Thymus (tissue), 11 donors: ENCODE measurements around the gene B3GNT7. TPM values are rescaled to one million over a fixed set of nuclear protein-coding genes. Genes with fewer than 3 reads are reported as not detected.
"Not testable (repeated sequence)": the region's sequence is repeated elsewhere in the genome, so short reads cannot be mapped to it uniquely, and the experiment has no call there.

Source experiments
- DNase-seq, 9 donors: peaks; one replicate each; pipeline ENCODE4 v3.0.0-alpha.2; 2013; ENCODE audit warnings: low spot score in 9 of 9, low read depth in 6 of 9, missing footprints in 1 of 9
- H3K27ac ChIP-seq, 2 donors: one replicate each; pipeline ENCODE4 v1.5.1; 2013; ENCODE audit warnings: control low read depth in 1 of 2, low read depth in 1 of 2, low read length in 1 of 2, mild to moderate bottlenecking in 1 of 2, moderate library complexity in 1 of 2
- H3K27me3 ChIP-seq, 2 donors: one replicate each; pipeline ENCODE4 v1.5.1; 2013; ENCODE audit warnings: low read length in 1 of 2; ENCODE audit not compliant: control insufficient read depth in 2 of 2, insufficient read depth in 1 of 2
- H3K36me3 ChIP-seq, 2 donors: one replicate each; pipeline ENCODE4 v1.5.1; 2013; ENCODE audit warnings: low read length in 1 of 2, mild to moderate bottlenecking in 1 of 2, moderate library complexity in 1 of 2; ENCODE audit not compliant: control insufficient read depth in 2 of 2, insufficient read depth in 2 of 2
- H3K4me1 ChIP-seq, 2 donors: one replicate each; pipeline ENCODE4 v1.5.1; 2013; ENCODE audit warnings: low read length in 2 of 2; ENCODE audit not compliant: control insufficient read depth in 2 of 2, insufficient read depth in 2 of 2
- H3K4me3 ChIP-seq, 2 donors: one replicate each; pipeline ENCODE4 v1.5.1; 2013; ENCODE audit warnings: low read length in 2 of 2, control low read depth in 1 of 2, mild to moderate bottlenecking in 1 of 2
- H3K9me3 ChIP-seq, 2 donors: one replicate each; pipeline ENCODE4 v1.5.1; 2013; ENCODE audit warnings: low read length in 1 of 2, mild to moderate bottlenecking in 1 of 2; ENCODE audit not compliant: control insufficient read depth in 2 of 2, insufficient read depth in 1 of 2
- WGBS: extraction: QIAGEN DNeasy Blood & Tissue Kit; methylation state at CpG from one replicate; pipeline ENCODE4 v1.1.7; 2013; 5-methylcytosine and 5-hydroxymethylcytosine counted together
- polyA plus RNA-seq: library from polyadenylated mRNA; stranded (reverse); fragments of 200-250 nt; gene quantifications from one replicate; pipeline ENCODE4 v1.2.3, GENCODE V29; 2013
- total RNA-seq: library from RNA; stranded (reverse); fragments of 120-200 nt; gene quantifications from one replicate; pipeline ENCODE4 v1.2.4, GENCODE V29; 2013
- donor health status: healthy.

B3GNT7 gene
- total and polyA plus RNA-seq, 2 donors = 1.8 to 2.2 TPM

DNA sequence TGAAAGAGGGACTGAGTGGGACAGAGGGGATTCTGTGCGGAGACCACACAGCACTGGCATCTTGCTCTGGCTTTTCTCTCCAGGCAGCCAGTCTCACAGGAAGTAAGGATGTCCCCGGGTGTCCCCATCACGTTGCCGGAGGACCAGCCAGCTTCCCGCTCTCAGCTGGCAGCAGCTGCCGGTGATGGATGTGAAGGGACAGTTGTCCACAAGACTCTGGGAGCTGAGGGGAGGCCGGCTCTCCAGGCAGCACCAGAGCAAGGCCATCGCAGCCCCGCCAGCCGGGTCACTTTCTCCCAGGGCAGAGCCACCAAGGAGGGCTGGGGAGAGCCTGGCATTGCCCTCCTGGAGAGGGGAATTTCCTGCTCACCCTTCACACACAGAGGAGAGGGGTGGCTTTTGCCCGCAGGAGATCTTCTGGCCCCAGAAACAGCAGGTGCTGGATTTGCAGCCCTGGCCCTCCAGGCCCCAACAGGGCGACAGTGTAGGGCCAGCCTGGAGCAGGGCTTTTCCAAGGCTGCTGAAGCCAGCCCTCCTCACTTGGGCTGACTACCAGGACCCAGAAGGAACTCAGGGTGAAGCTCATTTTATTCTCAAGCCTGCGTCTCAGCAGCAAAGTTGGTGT, 24.0 kb upstream of the B3GNT7 start:
- Histone ChIP-seq H3K27ac (no peak overlapping the region), H3K9me3 (no peaks in the 10 kb centered on the region), H3K4me3 (no peak overlapping the region), H3K27me3 (no peaks in the 10 kb centered on the region), H3K4me1 (no peaks in the 10 kb centered on the region), H3K36me3 (no peaks in the 10 kb centered on the region)
- WGBS = 96% methylated on average over 13 of the region's 13 CpGs
- no peak for DNase-seq

DNA sequence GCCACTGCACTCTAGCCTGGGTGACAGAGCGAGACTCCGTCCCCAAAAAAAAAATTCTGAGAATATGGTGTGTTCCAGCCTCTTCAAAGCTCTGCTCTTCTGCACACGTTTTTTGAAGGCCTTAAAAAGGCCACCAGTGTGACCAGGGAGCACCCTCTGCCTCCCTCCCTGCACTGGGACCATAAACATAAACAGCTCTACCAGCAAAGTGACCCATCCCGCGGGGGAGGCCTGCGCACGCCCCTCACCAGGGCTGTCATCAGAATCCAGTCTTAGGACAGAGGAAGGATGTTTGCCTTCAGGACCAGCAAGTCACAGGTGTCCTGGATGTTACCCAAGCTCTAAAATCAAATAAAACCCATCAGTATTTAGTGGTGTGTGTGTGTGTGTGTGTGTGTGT, 23.2 kb upstream of the B3GNT7 start:
- Histone ChIP-seq H3K27ac (no peak overlapping the region), H3K36me3 (no peaks in the 10 kb centered on the region), H3K4me3 (no peak overlapping the region), H3K9me3 (no peaks in the 10 kb centered on the region), H3K4me1 (no peaks in the 10 kb centered on the region), H3K27me3 (no peaks in the 10 kb centered on the region)
- DNase-seq = no peak
- 96% methylated on average over 7 of the region's 7 CpGs for WGBS

DNA sequence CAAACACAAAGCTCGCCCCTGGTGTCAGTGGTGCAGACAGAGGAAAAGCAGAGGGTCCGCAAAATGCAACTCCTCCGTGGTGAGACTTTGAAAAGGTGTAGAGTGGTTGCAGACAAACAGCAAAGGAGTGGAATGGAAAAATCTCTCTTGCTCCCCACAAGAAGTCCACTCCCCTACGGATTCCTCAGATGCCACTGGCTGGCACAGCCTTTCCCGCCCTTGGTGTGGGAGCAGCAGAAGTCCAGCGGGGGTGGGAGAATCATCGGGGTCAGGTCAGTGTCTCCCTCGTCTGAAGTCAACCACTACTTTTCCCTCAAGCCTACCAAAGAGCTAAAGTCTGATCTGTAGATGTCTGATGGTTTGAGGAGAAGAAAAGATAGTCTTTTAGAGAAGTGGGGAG, 22.3 kb upstream of the B3GNT7 start:
- no peaks in the 10 kb centered on the region for H3K27me3 ChIP-seq
- H3K4me1 ChIP-seq = no peaks in the 10 kb centered on the region
- DNase-seq = no peak
- 97% methylated on average over 8 of the region's 8 CpGs for WGBS
- no peak overlapping the region for H3K4me3 ChIP-seq
- H3K27ac ChIP-seq = no peak overlapping the region
- H3K9me3 ChIP-seq = no peaks in the 10 kb centered on the region
- H3K36me3 ChIP-seq = no peaks in the 10 kb centered on the region

DNA sequence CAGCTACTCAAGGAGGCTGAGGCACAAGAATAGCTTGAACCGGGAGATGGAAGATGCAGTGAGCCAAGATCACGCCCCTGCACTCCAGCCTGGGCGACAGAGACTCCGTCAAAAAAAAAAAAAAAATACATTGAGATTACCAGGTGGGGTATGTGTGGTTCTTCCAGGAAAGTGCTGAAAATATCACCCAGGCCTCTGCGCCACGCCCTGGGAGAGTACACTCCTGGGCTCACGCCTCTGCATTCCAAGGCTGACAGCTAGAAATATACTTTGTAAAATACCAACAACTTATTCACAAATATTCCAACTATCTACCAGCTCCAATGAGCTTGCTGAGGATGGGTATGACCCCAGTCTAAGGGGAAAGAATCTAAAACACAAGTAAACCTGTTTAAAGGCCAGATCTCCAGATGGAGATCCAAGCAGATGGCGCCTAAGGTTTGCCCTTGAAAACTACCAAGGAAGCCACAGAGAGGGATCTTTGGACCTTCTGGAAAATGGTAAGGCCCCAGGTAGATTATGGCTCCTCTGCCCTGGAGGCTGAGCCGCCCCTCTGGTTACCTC, 21.6 kb upstream of the B3GNT7 start:
- no peaks in the 10 kb centered on the region for H3K27me3 ChIP-seq
- no peak for DNase-seq
- no peaks in the 10 kb centered on the region for H3K4me1 ChIP-seq
- no peak overlapping the region for H3K4me3 ChIP-seq
- H3K27ac ChIP-seq = no peak overlapping the region
- WGBS = 96% methylated on average over 9 of the region's 9 CpGs
- H3K9me3 ChIP-seq = no peaks in the 10 kb centered on the region
- H3K36me3 ChIP-seq = no peaks in the 10 kb centered on the region

DNA sequence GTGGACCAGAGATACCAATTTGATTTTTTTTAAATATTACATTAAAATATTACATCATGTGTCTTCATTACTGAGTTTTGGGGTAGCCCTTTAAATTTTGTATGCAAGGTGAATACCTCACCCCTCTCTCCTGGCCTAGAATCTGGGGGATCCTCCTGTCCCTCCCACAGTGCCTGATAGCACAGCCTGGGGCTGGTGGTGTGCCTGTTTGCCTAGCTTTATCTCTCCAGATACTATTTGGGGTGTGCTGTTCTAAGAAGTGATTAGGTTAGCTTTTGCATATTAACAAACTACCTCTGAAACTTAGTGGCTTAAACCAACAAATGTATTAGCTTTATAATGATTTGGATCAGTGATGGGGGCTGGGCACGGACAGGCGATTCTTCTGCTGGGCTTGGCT, 20.7 kb upstream of the B3GNT7 start:
- Histone ChIP-seq H3K4me3 (no peak overlapping the region), H3K27ac (no peak overlapping the region), H3K27me3 (no peaks in the 10 kb centered on the region), H3K4me1 (no peaks in the 10 kb centered on the region), H3K36me3 (no peaks in the 10 kb centered on the region), H3K9me3 (no peaks in the 10 kb centered on the region)
- over 99% methylated on average over 2 of the region's 2 CpGs for WGBS
- no peak for DNase-seq

DNA sequence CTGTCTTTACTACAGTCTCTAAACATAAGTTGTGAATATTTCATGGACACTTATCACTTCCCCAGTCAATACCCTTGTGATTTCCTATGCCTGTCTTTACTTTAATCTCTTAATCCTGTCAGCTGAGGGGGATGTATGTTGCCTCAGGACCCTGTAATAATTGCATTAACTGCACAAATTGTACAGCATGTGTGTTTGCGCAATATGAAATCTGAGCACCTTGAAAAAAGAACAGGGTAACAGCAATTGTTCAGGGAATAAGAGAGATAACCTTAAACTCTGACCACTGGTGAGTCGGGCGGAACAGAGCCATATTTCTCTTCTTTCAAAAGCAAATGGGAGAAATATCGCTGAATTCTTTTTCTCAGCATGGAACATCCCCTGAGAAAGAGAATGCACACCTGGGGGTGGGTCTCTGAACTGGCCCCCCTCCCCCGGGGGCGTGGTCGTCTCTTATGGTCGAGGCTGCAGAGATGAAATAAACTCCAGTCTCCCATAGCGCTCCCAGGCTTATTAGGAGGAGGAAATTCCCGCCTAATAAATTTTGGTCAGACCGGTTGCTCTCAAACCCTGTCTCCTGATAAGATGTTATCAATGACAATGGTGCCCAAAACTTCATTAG, 19.4 kb upstream of the B3GNT7 start:
- H3K27ac ChIP-seq, H3K36me3 ChIP-seq, H3K4me1 ChIP-seq: not testable (repeated sequence)

DNA sequence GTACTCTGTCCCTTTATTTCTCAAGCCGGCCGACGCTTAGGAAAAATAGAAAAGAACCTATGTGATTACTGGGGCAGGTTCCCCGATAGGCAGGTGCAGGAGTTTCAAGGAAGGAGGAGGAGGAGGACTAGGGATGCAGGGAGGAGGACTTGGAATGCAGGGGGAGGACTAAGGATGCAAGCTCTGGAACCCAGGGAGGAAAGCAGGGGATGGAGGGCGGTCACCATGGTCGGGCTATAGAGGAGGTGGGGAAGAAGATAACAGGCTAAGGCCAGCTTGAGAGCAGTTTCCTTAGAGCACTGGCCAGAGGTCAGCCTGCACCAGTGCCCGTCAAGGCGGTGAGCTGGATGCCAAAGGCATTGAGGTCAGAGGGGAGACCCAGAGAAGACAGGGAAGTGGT, 18.7 kb upstream of the B3GNT7 start:
- H3K27me3 ChIP-seq = no peaks in the 10 kb centered on the region
- H3K27ac ChIP-seq = no peak overlapping the region
- H3K4me1 ChIP-seq = no peaks in the 10 kb centered on the region
- 92% methylated on average over 8 of the region's 8 CpGs for WGBS
- no peak for DNase-seq
- no peaks in the 10 kb centered on the region for H3K36me3 ChIP-seq
- no peak overlapping the region for H3K4me3 ChIP-seq
- H3K9me3 ChIP-seq = no peaks in the 10 kb centered on the region

More for the DNA sequence above, 19.4 kb upstream of the B3GNT7 start:
- DNase-seq, H3K4me3 ChIP-seq, H3K9me3 ChIP-seq, H3K27me3 ChIP-seq: not testable (repeated sequence)
- WGBS = 78% methylated on average over 11 of the region's 11 CpGs

DNA sequence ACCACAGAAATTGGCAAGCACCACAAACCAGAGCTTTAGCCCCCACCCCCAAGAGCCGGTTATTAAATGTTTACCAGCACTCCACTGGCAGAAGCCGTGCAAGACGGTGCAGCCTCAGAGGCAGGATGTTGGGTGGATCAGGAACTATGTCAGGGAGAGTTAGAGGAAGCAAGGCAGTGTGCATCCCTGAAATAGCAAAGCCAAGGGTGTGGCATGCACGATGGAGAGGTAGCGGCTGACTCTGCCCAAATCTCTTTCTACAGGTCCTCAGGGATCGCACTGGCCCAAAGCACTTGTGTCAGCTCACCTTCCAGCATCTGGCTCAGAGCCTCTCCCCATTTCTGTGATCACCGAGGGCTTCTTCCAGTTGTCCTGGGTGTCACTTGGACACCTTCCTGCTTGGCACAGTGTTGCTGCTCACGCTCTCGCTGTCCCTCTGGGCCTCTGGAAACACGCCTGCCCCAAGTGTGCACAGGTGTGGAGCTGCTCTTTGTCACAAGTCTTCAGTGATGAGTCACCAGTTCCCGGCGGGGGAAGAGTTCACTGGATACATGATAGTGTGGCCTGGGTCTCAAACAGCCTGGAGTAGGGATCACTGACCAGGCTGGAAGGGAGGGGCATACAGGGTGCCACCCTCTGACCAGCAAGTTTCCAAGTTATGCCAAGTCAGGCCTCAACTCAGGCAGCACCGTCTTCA, 17.3 kb upstream of the B3GNT7 start:
- WGBS = 93% methylated on average over 13 of the region's 13 CpGs

More for the DNA sequence above, 17.3 kb upstream of the B3GNT7 start:
- Histone ChIP-seq H3K27me3 (no peaks in the 10 kb centered on the region), H3K4me1 (no peaks in the 10 kb centered on the region), H3K36me3 (no peaks in the 10 kb centered on the region), H3K27ac (no peak overlapping the region), H3K9me3 (no peaks in the 10 kb centered on the region), H3K4me3 (no peak overlapping the region)
- no peak for DNase-seq
